ENCODE data around the gene CD151. TPM values are rescaled to one million over a fixed set of nuclear protein-coding genes. Genes with fewer than 3 reads are reported as not detected.

Gene CD151
- total and polyA plus RNA-seq, 8 donors = 122 to 815 (median 162) TPM

DNA sequence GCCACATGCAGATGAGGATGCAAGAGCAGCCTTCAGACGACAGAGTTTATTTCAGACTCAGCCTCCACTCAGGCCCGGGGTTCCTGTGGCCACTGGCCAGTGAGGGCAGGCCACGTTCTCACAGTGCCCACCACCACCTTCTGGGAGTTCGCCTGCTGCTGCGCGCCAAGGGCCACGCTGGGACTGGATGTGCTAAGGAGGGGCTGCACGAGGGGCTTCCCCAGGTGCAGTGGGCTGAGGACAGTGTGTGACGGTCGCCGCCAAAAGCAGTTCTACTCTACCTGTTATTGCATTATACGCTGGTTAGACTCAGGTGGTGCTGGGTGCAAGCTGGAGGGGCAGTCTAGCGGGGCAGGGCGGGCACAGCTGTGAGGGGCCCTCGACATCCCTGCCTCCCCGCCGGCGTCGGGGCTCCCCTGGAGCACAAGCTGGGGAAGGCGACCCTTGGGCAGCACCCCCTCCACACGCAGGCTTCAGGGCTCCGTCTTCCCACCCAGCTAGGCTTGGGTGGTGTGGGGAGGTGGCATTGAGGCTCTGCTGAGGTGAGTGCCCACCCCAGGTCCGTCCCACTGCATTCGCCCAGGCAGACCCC is 45.6 kb upstream of the CD151 start:
- peaks cover 0 to 11% of the 10 kb centered on the region in 2 donors for H3K36me3 ChIP-seq
- TF ChIP-seq, protein P1, sequence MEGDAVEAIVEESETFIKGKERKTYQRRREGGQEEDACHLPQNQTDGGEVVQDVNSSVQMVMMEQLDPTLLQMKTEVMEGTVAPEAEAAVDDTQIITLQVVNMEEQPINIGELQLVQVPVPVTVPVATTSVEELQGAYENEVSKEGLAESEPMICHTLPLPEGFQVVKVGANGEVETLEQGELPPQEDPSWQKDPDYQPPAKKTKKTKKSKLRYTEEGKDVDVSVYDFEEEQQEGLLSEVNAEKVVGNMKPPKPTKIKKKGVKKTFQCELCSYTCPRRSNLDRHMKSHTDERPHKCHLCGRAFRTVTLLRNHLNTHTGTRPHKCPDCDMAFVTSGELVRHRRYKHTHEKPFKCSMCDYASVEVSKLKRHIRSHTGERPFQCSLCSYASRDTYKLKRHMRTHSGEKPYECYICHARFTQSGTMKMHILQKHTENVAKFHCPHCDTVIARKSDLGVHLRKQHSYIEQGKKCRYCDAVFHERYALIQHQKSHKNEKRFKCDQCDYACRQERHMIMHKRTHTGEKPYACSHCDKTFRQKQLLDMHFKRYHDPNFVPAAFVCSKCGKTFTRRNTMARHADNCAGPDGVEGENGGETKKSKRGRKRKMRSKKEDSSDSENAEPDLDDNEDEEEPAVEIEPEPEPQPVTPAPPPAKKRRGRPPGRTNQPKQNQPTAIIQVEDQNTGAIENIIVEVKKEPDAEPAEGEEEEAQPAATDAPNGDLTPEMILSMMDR (IDR thresholded peaks at IDR 0.05) = no peak
- intact Hi-C loops (cut with DNase I) = no loop called here
- no peaks in the 10 kb centered on the region for H3K9me3 ChIP-seq
- no peak overlapping the region for H3K4me3 ChIP-seq
- ATAC-seq (no peak), DNase-seq (no peak)
- peaks cover 0 to 4% of the 10 kb centered on the region in 2 donors for H3K4me1 ChIP-seq
- peaks cover 0 to 31% of the 10 kb centered on the region in 2 donors for H3K27me3 ChIP-seq
- no peak overlapping the region for H3K27ac ChIP-seq

DNA sequence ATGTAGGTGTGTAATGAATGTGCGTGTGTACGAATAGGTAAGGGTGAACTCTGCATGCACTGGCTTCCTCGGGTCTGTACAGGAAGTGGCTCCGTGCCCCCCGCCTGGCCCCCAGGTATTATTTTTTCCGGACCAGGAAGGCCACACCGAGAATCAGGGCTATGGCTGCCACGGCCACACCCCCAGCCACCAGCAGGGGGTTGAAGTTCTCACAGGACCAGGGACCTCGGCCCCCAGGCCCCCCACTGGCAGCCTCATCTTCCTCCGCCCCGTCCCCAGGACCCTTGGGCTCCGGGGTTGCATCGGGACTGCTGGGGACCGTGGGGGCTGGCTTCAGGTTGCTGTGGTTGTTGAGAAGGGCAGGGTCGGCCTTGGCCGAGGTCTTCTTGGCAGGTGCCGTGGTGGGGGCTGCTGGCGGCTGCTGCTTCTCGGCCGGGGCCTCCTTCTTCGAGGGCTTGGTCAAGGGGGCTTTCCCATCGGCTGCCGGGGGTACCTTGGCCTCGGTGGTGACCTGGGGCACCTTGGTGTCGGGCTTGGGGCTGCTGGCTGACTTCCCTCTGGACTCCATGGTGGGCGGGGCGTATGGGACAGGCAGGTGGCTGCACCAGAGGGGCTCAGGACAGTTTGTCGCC is 44.6 kb upstream of the CD151 start:
- Histone ChIP-seq H3K4me1 (peaks cover 0 to 4% of the 10 kb centered on the region in 2 donors), H3K36me3 (peaks cover 0 to 21% of the 10 kb centered on the region in 2 donors), H3K9me3 (no peaks in the 10 kb centered on the region), H3K27ac (no peak overlapping the region), H3K27me3 (peaks cover 0 to 31% of the 10 kb centered on the region in 2 donors), H3K4me3 (no peak overlapping the region)
- ATAC-seq (no peak), DNase-seq (no peak)
- TF ChIP-seq, protein P1 (IDR thresholded peaks at IDR 0.05) = no peak
- intact Hi-C loops (cut with DNase I) = no loop called here

DNA sequence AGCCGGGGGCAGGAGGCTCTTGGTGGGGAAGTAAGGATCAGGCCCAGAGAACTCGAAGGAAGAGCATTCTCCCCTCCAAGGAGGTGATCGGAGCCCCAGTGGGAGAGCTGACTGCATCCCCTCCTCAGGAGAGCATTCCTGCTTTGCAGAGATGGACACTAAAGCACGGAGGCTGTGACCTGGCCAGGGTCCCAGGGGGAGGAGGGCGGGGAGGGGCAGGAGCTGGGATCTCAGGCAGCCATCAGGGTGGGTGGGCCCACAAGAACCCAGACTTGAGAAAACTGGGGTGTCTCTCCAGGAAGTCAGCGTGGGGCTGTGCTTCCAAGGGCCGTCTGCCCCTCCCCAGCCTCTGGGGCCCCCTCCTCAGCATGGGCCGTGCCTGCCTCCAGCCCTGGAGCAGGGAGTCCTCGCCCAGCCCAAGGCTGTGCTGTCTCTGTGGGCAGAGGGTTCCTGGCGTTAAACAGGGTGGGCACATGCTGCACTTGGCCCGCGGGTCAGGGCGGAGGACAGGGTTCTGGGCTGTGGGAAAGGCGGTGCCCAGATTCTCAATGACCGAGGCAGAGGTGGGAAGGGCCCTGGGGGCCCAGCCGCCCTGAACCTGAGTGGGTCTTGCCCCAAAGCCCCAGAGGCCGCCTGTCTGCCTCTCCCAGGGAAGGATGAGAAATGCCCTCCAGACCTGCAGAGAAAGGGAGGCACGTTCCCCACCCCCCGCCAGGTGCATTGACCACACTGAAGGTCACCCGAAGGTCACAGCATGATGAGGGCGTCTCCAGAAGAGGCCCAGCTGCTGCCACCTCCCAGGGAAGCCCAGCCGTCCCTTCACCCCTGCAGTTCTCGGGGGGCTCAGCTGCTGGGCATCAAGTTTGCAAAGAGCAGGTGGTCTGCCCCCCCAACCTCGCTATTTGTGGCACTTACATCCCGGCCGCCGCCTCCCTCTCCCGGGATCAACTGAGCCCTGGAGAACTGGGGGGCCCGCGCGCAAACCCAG is 43.5 kb upstream of the CD151 start:
- H3K9me3 ChIP-seq = no peaks in the 10 kb centered on the region
- no peaks in the 10 kb centered on the region for H3K4me1 ChIP-seq
- DNase-seq = no peak
- H3K4me3 ChIP-seq = no peak overlapping the region
- TF ChIP-seq, protein P1 (IDR thresholded peaks at IDR 0.05) = no peak
- H3K36me3 ChIP-seq = peaks cover 0 to 32% of the 10 kb centered on the region in 2 donors
- intact Hi-C loops (cut with DNase I) = no loop called here
- peaks cover 0 to 31% of the 10 kb centered on the region in 2 donors for H3K27me3 ChIP-seq
- ATAC-seq = no peak
- no peak overlapping the region for H3K27ac ChIP-seq

DNA sequence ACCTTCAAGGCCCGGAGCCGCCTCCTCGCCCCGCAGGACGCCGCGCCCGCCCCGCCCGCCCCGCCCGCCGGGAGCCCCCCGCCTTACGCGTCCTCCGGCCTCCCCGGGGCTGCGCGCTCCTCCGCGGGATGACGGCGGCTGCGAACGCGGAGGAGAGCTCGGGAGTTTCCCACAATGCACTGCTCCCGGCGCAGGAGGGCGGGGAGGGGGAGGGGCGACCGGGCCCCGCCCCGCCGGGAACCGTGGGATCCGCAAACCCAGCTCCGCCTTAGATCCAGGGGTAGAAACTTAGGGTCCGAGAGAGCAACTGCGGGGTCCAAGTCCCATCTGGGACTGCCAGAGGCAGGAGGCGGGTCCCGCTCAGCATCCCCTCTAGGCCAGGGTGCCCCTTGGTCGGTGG is 42.8 kb upstream of the CD151 start, which contains the start of gene CEND1:
Gene CEND1, minus strand, starts transcription at position 148 of the 400 bp plus-strand sequence. CDS start 1,514 bp downstream, outside the sequence.
- ATAC-seq (no peak), DNase-seq (peak in 1 of 4 donors; percentile 78)
- Histone ChIP-seq H3K4me1 (peaks cover under 1 to 7% of the 10 kb centered on the region in 2 donors), H3K4me3 (no peak within 1 kb of the TSS), H3K27ac (no peak within 1 kb of the TSS), H3K36me3 (peaks cover 0 to 37% of the 10 kb centered on the region in 2 donors), H3K27me3 (peaks cover 0 to 31% of the 10 kb centered on the region in 2 donors), H3K9me3 (no peaks in the 10 kb centered on the region)
- intact Hi-C loops (cut with DNase I) = no loop called here
- TF ChIP-seq, protein P1 (IDR thresholded peaks at IDR 0.05) = no peak

Measured in left lung (tissue), 10 donors.